ENCODE data around the gene REX1BD.
"Not testable (repeated sequence)": the region's sequence is repeated elsewhere in the genome, so short reads cannot be mapped to it uniquely, and the experiment has no call there.

REX1BD gene

DNA sequence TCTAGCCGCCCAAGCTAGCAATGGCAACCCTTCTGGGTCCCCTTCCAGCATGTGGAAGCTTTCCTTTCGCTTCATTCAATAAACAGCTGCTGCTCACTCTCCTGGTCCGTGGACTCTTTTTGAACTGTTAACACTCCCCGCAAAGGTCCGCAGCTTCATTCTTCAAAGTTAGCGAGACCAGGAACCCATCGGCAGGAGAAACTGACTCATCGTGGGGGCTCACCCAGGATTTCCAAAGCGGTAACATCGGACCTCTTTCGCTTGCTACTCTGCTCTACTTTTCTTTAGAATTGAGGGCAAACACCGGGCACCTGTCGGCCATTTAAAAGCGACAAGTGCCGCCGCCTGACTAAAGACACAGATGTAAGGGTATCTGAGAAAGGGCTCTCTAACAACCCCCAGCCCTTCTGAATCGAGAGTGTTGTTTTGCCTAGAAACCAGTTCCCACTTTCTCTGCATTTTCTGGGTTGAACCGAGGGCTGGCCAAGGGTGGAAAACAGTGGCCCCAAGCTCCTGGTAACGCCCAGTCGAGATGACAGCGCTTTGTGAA, 11.2 kb upstream of the REX1BD start:
- DNase-seq (ENCODE audit: low read depth) = no peak

DNA sequence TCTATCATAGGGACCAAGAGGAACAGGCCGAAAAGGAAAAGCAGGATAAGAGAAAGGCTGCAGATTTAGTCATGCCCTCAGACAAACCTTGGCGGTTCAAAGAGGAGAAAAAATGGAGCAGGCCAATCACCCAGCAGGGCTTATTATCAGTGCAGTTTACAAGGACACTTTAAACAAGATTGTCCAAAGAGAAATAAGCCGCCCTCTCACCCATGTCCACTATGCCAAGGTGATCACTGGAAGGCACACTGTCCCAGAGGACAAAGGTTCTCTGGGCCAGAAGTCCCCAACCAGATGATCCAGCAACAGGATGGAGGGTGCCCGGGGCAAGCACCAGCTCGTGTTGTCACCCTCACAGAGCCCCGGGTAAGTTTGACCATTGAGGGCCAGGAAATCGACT, 8.3 kb upstream of the REX1BD start:
- DNase-seq (ENCODE audit: low read depth) = no peak

- DNase-seq (ENCODE audit: low read depth) = no peak
These were observed 2.3 kb upstream of the REX1BD start for GRCh38 chr19:18586306-18586705.

DNA sequence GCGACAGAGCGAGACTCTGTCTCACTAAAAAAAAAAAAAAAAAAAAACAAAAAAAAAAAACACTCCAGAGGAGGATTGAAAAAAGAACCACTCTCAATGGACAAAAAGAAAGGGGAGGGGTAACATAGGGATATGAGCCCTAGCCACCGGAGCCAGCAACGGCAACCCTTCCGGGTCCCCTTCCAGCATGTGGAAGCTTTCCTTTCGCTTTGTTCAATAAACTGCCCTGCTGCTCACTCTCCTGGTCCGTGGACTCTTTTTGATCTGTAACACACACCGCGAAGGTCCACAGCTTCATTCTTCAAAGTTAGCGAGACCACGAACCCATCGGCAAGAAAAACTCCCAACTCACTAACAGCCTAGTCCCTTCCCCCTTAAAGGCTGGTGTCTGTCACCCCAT, 1.0 kb upstream of the REX1BD start:
- DNase-seq (ENCODE audit: low read depth) = no peak

GRCh38 chr19:18587962-18588610, 512 bp upstream of the REX1BD start:
- DNase-seq (ENCODE audit: low read depth) = no peak

GRCh38 chr19:18589380-18590272, 1.0 kb downstream of the REX1BD start:
- peak; percentile 65 for DNase-seq (ENCODE audit: low read depth)

DNA sequence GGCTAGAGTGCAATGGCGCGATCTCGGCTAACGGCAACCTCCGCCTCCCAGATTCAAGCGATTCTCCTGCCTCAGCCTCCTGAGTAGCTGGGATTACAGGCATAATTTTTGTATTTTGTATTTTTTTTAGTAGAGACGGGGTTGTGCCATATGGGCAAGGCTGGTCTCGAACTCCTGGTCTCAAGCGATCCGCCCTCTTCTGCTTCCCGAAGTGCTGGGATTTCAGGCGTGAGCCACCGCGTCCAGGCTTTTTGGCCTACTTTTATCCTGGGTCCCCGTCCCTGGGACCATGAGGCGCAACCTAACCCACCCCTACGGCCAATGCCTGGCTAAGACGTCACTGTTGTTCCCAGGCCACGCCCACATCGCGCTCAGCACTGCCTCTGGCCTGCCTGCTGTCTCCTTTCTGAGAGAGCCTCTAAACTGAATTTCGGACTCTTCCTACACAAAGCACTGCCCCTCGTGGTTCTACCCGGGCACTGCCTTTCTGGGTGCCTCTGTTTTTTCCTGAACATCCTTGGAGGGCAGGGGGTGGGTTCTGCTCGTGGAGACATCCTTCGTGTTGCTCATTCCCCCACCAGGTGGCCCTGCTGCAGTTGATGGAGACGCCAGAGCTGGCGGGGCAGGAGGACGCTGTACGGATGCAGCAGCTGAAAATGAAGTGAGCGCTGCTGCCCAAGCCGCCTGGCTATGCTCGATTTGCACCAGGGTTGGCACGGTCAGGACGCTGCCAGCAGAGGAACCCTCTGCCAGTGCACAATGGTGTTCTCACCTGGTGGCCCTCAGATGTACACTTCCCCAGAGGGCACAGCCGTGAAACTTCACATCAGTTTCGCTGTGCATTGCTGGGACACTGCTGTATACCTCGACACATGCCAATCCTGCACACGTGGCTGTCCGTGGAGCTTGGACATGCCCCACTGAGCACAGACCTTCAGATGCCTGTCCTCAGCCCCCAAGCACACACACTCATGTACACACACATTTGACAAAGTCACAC, 2.0 kb downstream of the REX1BD start:
- DNase-seq (ENCODE audit: low read depth) = peak; percentile 89

DNA sequence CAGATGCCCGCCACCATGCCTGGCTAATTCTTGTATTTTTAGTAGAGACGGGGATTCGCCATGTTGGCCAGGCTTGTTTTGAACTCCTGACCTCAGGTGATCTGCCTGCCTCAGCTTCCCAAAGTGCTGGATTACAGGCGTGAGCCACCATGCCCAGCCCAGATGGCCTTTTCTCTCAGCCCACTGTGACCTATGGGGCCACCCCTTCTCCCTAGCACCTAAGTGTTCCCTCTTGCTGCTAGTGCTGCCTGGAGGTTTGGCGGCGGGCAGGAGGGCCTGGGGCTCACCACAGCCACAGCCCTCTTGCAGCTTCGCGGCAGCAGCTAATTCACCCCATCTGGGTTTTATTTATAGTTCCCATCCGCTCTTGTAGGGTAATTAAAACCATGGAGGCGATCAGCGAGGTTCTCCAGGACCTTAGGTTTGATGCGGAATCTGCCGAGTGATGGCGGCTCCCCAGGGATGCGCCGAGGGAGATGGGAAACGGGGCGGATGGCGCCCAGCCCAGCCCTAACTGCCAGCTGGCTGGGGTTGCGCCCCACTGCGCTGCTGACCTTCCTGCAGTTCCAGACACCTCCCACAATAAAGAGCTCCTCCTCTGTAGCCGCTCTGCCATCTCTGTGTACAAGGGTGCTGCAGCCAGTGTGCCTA, 3.3 kb downstream of the REX1BD start:
- peak; percentile 96 for DNase-seq (ENCODE audit: low read depth)

- DNase-seq (ENCODE audit: low read depth) = not testable (repeated sequence)
These were observed 4.1 kb downstream of the REX1BD start for GRCh38 chr19:18592732-18593131.

DNA sequence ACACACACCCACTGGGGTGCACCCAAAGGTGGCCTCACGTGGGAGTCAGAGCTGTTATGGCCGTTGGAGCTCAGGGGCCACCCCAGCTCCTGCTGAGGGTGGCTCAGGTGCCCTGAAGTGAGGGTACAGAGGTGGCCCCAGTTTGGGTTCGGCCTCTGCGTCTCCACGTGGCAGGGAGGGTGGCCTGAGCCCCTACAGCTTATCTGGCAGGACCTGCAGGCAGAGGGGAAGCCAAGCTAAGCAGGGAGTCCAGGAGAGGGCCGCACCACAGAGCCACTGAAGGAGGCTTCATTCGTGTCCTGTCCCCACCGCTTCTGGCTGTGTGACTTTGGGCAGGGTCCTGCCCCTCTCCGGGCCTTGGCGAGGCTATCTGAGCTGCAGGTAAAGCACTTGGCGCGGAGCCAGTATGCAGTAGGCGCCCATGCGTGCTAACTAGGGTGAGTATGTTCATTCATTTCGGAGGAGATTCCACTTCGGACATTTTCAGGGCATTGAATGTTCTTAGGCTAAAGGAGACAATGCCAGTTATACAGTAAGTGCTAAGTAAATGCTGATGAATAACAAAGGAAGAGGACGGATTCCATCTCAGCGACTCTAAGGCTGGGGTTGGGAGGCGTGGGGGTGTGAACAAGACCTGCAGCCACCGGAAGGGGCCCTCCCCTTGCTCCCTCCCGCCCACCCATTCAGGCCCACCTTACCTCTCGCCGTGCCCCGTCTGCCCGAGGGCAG, 4.9 kb downstream of the REX1BD start:
- no peak for DNase-seq (ENCODE audit: low read depth)

DNA sequence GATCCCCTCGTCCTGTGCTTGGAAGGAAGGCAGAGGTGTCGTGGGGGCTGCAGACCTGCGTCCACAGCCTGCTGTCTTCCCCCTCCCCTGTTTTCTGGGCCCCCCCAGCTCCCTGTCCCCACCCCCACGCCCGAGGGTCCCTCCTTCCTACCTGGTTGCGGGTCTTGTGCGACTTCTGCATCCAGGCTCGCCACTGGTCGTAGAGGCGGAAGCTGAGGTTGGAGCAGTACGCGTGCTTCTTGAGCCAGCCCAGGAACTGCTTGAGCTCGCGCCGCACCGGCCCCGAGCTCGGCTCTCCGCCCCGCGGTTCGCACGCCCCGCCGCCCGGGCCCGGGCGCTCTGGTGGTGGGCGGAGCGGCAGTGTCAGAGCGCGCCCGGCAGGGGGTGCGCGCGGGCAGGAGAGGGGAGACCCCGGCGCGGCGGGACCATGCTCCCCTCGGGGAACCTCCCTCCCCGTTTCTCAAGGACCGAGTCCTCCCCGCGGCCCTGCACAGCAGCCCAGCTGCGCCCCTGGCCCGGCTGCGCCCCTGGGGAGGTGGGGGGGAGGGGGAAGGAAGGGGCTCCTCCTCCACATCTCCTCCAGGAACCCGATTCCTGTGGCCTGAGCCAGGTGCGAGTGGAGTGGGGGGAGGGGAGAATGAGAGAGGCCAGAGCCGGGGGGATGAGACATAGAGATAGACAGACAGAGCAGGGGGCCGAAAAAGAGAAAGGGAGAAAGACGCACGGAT, 5.7 kb downstream of the REX1BD start:
- DNase-seq (ENCODE audit: low read depth) = peak; percentile 75

DNA sequence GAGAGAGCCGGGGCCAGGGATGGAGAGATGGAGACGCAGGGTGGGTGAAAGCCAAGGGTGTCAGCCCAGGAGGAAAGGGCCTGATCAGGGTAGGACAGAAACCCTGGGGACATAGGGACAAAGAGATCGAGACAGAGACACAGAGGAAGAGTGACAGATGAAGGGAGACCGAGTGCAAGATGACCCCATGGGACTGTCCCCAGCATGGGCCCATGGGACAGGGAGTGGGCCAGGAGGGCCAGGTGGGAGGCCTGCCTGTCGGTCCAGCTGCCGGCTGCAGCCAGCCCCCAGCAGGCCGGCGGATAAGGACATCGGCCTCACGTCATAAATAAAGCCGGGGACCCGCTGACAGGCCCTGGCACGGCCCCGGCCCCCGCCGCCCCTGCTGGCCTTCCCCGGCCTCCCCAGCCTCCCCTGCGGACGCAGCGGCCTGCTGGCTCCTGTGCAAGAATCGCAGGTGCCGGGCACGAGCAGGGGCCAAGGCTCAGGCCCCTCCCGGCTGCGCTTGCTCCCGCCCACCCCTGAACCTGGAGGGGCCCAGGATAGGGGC, 6.3 kb downstream of the REX1BD start:
- DNase-seq (ENCODE audit: low read depth) = no peak

GRCh38 chr19:18595475-18595874, 6.9 kb downstream of the REX1BD start:
- no peak for DNase-seq (ENCODE audit: low read depth)

GRCh38 chr19:18596752-18597157, 8.2 kb downstream of the REX1BD start:
- DNase-seq (ENCODE audit: low read depth) = no peak

DNA sequence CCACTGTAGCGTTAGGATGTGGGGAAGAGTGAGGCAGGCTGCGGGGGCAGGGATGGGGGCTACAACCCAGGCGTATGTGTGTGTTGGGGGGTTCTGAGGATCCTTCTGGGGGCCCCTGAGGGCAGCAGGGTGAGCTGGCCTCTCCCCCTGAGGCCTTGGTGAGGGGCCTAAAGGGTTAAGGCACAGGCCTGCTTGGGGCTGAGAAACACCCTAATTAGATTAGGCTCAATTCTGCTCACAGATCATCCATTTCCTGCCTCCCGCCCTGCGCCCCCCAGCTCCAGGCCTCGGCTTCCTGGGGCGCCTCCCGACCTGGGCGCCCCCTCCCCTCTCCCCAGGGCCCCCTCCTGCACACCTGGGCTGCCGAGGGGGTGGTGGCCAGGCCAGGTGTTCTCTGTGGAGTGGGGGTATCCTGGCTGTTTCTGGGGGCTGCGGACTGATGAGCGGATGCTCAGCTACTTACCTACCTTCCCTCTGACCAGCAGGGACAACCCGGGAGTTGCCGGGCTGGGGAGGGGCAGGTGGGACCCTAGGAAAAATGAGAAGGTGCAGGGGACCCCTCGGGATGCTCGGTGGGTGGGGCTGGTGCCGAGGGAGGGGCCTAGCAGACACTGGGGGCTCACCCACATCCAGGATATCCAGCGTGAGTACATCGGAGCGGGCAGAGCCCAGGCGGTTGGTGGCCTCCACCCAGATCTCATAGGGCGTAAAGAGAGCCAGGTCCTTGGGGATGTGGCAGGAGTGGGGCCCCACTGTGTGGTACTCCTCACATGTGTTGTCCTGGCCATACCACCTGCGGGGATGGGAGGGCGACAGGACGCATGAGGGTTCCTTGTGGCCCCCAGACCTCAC, 9.4 kb downstream of the REX1BD start:
- DNase-seq (ENCODE audit: low read depth) = no peak

- DNase-seq (ENCODE audit: low read depth) = no peak
These were observed 10.9 kb downstream of the REX1BD start for GRCh38 chr19:18599485-18599884.

DNA sequence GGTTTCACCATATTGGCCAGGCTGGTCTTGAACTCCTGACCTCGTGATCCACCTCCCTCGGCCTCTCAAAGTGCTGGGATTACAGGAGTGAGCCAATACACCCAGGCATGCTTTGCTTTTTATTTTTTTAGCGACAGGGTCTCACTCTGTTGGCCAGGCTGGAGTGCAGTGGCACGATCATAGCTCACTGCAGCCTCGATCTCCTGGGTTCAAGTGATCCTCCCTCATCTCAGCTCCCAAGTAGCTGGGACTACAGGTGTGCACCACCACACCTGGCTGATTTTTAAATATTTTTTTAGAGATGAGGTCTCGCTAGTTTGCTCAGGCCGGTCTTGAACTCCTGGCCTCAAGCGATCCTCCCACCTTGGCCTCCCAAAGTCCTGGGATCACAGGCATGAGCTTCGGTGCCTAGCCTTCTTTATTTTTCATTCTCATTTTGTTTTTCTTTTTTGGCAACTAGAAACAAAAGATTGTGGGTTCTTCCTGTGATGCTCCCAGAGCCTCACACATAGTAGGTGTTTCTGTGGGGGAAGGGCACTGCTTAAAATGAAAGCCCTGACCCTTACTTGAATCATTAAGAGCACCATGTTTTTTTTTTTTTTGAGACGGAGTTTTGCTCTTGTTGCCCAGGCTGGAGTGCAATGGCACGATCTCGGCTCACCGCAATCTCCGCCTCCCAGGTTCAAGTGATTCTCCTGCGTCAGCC, 12.2 kb downstream of the REX1BD start:
- DNase-seq (ENCODE audit: low read depth) = not testable (repeated sequence)

DNA sequence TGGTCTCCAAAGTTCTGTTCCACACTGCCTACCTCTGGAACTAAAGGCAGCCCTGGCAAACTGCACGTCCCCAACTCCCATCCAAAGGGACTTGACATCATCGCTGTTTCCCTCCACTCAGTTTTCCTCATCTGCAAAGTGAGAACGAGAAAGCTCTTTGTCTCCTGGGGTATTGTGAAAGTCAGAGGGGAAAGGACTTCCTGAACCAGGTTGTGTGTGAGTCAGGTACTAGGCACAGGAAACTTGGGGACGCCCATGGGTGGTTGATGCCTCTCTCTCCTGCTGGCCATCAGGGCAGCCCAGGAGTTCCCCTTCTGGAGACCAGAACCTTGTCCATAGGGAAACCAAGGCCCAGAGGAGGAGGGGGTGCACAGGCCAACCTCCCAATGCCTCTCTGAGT, 13.3 kb downstream of the REX1BD start:
- DNase-seq (ENCODE audit: low read depth) = no peak
